ENCODE data around the gene NAAA. TPM values are rescaled to one million over a fixed set of nuclear protein-coding genes. Genes with fewer than 3 reads are reported as not detected.

NAAA gene
- polyA plus RNA-seq, 3 donors = 170 to 308 (median 231) TPM

DNA sequence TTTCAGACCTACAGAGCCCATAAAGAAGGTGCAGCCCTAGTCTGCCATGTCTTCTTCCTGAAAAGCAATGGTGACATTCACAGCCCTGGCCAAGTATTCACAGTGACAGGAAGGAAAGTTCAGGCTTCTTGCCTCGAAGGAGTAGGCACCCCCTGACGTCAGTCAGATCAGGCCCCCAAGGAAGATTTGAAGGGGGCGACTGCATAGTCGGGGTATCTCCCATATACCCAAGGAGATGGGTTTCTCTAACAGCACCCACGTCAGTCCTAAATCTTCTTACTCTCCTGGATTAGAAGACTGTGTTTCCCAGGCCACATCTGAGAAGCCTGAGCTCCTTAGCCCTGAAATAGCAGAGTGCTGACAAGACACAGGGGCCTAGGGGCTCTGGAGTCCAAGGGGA, 38.5 kb downstream of the NAAA start, which contains the start of gene PPEF2:
TSS of gene PPEF2 (minus strand) at position 101 of the 400 bp plus-strand sequence. CDS start 6,127 bp downstream, outside the sequence.
- Histone ChIP-seq H3K4me2 (replicated peaks; ENCODE audit: extremely low read depth, low read length, poor library complexity, severe bottlenecking) (peak within 1 kb of the TSS; percentile 38), H3K4me3 (replicated peaks in 1 of 3; ENCODE audit: low read depth in 2 of 3, low read length in 3 of 3) (peak within 1 kb of the TSS in 1 of 3 experiments; percentile 23), H2AFZ (ENCODE audit: insufficient read depth, low read depth, low read length, poor library complexity, severe bottlenecking) (peak within 1 kb of the TSS; percentile 33), H3K4me1 (ENCODE audit: control insufficient read depth in 1 of 2, insufficient read depth in 2 of 2, low read length in 2 of 2) (peaks cover 55 to 58% of the 10 kb centered on the region in 2 donors), H3K36me3 (replicated peaks in 1 of 2; ENCODE audit: control insufficient read depth in 1 of 2, insufficient read depth in 2 of 2, low read length in 2 of 2) (no peaks in the 10 kb centered on the region), H3K79me2 (ENCODE audit: insufficient read depth, low read length) (no peaks in the 10 kb centered on the region), H4K20me1 (ENCODE audit: insufficient read depth, low read length) (no peaks in the 10 kb centered on the region), H3K9me3 (replicated peaks in 1 of 2; ENCODE audit: control insufficient read depth in 1 of 2, insufficient read depth in 1 of 2, low read length in 2 of 2) (no peaks in the 10 kb centered on the region), H3K27ac (ENCODE audit: low read depth in 1 of 2, low read length in 2 of 2) (peak within 1 kb of the TSS; percentile 93 to 95), H3K9ac (ENCODE audit: insufficient read depth, low read length, poor library complexity, severe bottlenecking) (peak within 1 kb of the TSS; percentile 39), H3K27me3 (ENCODE audit: control insufficient read depth in 2 of 2, insufficient read depth in 2 of 2, low read length in 2 of 2) (no peaks in the 10 kb centered on the region)
- intact Hi-C loops (cut with micrococcal nuclease) = loop anchor here in 1 of 2 donors (5.0 to 10.0 kb wide), 2 partner anchors 162 to 310 kb away; partner anchors contain the start of gene SCARB2
- H3K27me3 Mint-ChIP-seq (ENCODE audit: low read depth in 3 of 3) = peaks cover 0 to 2% (median 2%) of the 10 kb centered on the region in 3 donors
- WGBS (ENCODE audit: insufficient coverage) = 74% methylated on average over 5 of the region's 5 CpGs
- DNase-seq = peak in 1 of 3 donors; percentile 12
- peak within 1 kb of the TSS; percentile 94 to 99 (median 96) for H3K27ac Mint-ChIP-seq
- H3K4me1 Mint-ChIP-seq = peaks cover 45% of the 10 kb centered on the region
- peak within 1 kb of the TSS in 1 of 2 donors; percentile 37 for H3K4me3 Mint-ChIP-seq
- TF ChIP-seq CTCF (IDR thresholded peaks at IDR 0.05) = no peak
- no peaks in the 10 kb centered on the region for H3K36me3 Mint-ChIP-seq
- H3K9me3 Mint-ChIP-seq = peaks cover 0 to 5% (median 0%) of the 10 kb centered on the region in 7 donors

- no peaks in the 10 kb centered on the region for H3K27me3 ChIP-seq (ENCODE audit: control insufficient read depth in 2 of 2, insufficient read depth in 2 of 2, low read length in 2 of 2)
- Mint-ChIP-seq H3K27ac (peak overlapping the region in 2 of 7 donors; percentile 41 to 58), H3K9me3 (peaks cover 0 to 5% (median 0%) of the 10 kb centered on the region in 7 donors), H3K4me3 (no peak overlapping the region), H3K4me1 (peaks cover 30% of the 10 kb centered on the region), H3K36me3 (no peaks in the 10 kb centered on the region), H3K27me3 (ENCODE audit: low read depth in 3 of 3) (peaks cover 0 to 4% (median 2%) of the 10 kb centered on the region in 3 donors)
- no peak overlapping the region for H3K9ac ChIP-seq (ENCODE audit: insufficient read depth, low read length, poor library complexity, severe bottlenecking)
- H3K27ac ChIP-seq (ENCODE audit: low read depth in 1 of 2, low read length in 2 of 2) = no peak overlapping the region
- no peak overlapping the region for H2AFZ ChIP-seq (ENCODE audit: insufficient read depth, low read depth, low read length, poor library complexity, severe bottlenecking)
- no peak overlapping the region for H3K4me2 ChIP-seq (replicated peaks; ENCODE audit: extremely low read depth, low read length, poor library complexity, severe bottlenecking)
- no peak for DNase-seq
- H4K20me1 ChIP-seq (ENCODE audit: insufficient read depth, low read length) = no peaks in the 10 kb centered on the region
- H3K4me1 ChIP-seq (ENCODE audit: control insufficient read depth in 1 of 2, insufficient read depth in 2 of 2, low read length in 2 of 2) = peaks cover 20 to 30% of the 10 kb centered on the region in 2 donors
- no peaks in the 10 kb centered on the region for H3K9me3 ChIP-seq (replicated peaks in 1 of 2; ENCODE audit: control insufficient read depth in 1 of 2, insufficient read depth in 1 of 2, low read length in 2 of 2)
- TF ChIP-seq CTCF (IDR thresholded peaks at IDR 0.05) = no peak
- H3K4me3 ChIP-seq (replicated peaks in 1 of 3; ENCODE audit: low read depth in 2 of 3, low read length in 3 of 3) = no peak overlapping the region
- H3K79me2 ChIP-seq (ENCODE audit: insufficient read depth, low read length) = no peaks in the 10 kb centered on the region
- no peaks in the 10 kb centered on the region for H3K36me3 ChIP-seq (replicated peaks in 1 of 2; ENCODE audit: control insufficient read depth in 1 of 2, insufficient read depth in 2 of 2, low read length in 2 of 2)
- intact Hi-C loops (cut with micrococcal nuclease) = loop anchor here in 1 of 2 donors (5.0 kb wide), 1 partner anchor 44 kb away; the partner anchor contains the start of gene NAAA
Observed at GRCh38 chr4:75898536-75898935, 42.3 kb downstream of the NAAA start.
